Ovary (tissue), 3 donors: ENCODE results near the gene ZNF674.
"Not testable (repeated sequence)": the region's sequence is repeated elsewhere in the genome, so short reads cannot be mapped to it uniquely, and the experiment has no call there.

Source experiments
- CTCF ChIP-seq, 3 donors: fragments of 450-650 bp in 2 of 3; fragments of 200-600 bp in 1 of 3; IDR thresholded peaks; one replicate each; pipeline versions ENCODE4 v1.5.1 to v1.8.0; 2016 to 2022; ENCODE audit warnings: antibody characterized with exemption in 3 of 3, mild to moderate bottlenecking in 1 of 3
- EP300 ChIP-seq: sonication (generic); formaldehyde crosslinking; IDR thresholded peaks from one replicate; pipeline ENCODE4 v1.6.1; 2017; ENCODE audit warnings: antibody characterized with exemption
- POLR2A ChIP-seq: fragments of 450-650 bp; IDR thresholded peaks from one replicate; pipeline ENCODE4 v1.6.1; 2017; ENCODE audit warnings: antibody characterized with exemption, mild to moderate bottlenecking, moderate library complexity
- donor health status: DM: no; HTN: no; CAD: no.

- not testable (repeated sequence) for TF ChIP-seq CTCF (IDR thresholded peaks at IDR 0.05); POLR2A; EP300
These were observed 15.3 kb downstream of the ZNF674 start for GRCh38 chrX:46529740-46530403.
